ENCODE measurements around the gene SCAF1.

DNA sequence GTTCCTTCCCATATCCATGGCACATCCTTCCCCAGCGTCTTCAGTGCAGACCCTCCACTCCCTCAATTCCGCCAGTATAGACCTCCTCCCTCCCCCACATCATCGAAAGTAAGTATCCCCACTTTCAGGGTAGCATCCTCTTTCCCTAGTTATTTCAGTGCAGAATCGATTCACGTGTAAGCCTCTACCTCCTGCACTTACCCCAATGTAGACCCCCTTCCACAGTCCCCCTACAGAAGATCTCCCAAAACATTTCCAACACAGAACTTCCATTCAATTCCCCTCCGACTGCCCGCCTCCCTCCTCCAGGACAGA lies 23.0 kb downstream of the SCAF1 start:
- TF ChIP-seq, protein P1, sequence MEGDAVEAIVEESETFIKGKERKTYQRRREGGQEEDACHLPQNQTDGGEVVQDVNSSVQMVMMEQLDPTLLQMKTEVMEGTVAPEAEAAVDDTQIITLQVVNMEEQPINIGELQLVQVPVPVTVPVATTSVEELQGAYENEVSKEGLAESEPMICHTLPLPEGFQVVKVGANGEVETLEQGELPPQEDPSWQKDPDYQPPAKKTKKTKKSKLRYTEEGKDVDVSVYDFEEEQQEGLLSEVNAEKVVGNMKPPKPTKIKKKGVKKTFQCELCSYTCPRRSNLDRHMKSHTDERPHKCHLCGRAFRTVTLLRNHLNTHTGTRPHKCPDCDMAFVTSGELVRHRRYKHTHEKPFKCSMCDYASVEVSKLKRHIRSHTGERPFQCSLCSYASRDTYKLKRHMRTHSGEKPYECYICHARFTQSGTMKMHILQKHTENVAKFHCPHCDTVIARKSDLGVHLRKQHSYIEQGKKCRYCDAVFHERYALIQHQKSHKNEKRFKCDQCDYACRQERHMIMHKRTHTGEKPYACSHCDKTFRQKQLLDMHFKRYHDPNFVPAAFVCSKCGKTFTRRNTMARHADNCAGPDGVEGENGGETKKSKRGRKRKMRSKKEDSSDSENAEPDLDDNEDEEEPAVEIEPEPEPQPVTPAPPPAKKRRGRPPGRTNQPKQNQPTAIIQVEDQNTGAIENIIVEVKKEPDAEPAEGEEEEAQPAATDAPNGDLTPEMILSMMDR (IDR thresholded peaks at IDR 0.05): no peak
- TF ChIP-seq POLR2A (IDR thresholded peaks at IDR 0.05) (no peak), POLR2AphosphoS5 (IDR thresholded peaks at IDR 0.05) (no peak)

Measured in prostate gland (tissue), 2 donors.